Left lung (tissue), 10 donors: ENCODE data around the gene CFTR. TPM values are rescaled to one million over a fixed set of nuclear protein-coding genes. Genes with fewer than 3 reads are reported as not detected.

Source experiments
- ATAC-seq: fragments of 200-7000 bp; cut with Tn5 transposase; one replicate; pipeline ENCODE4 v1.9.1; 2020; ENCODE audit warnings: moderate library complexity
- DNase-seq, 4 donors: peaks; one replicate each; pipeline ENCODE4 v3.0.0-alpha.2; 2013 to 2020
- H3K27ac ChIP-seq, 2 donors: fragments of 200-600 bp; sonication (generic) in 1 of 2; one replicate each; pipeline versions ENCODE4 v1.5.0 to v1.8.0; 2020 to 2021
- H3K27me3 ChIP-seq, 2 donors: fragments of 200-600 bp; sonication (generic) in 1 of 2; one replicate each; pipeline versions ENCODE4 v1.5.0 to v1.8.0; 2020 to 2021
- H3K36me3 ChIP-seq, 2 donors: fragments of 200-600 bp; sonication (generic) in 1 of 2; one replicate each; pipeline versions ENCODE4 v1.5.0 to v1.8.0; 2020 to 2021
- H3K4me1 ChIP-seq, 2 donors: fragments of 200-600 bp; one replicate each; pipeline ENCODE4 v1.8.0; 2021
- H3K4me3 ChIP-seq, 2 donors: fragments of 200-600 bp; sonication (generic) in 1 of 2; one replicate each; pipeline versions ENCODE4 v1.5.0 to v1.8.0; 2020 to 2021; ENCODE audit warnings: mild to moderate bottlenecking in 1 of 2
- H3K9me3 ChIP-seq, 2 donors: fragments of 200-600 bp; sonication (generic) in 1 of 2; one replicate each; pipeline versions ENCODE4 v1.5.0 to v1.8.0; 2020 to 2021
- CTCF ChIP-seq, 2 donors: fragments of 200-600 bp; sonication (generic) in 1 of 2; IDR thresholded peaks; one replicate each; pipeline versions ENCODE4 v1.5.0 to v1.8.0; 2021; ENCODE audit warnings: antibody characterized with exemption in 2 of 2
- intact Hi-C, 2 donors: fragments of 100-400 bp; cut with DNase I; formaldehyde crosslinking; loops; one replicate each; pipeline versions ENCODE4 v1.11.2 to v1.14.2; 2022
- polyA plus RNA-seq, 6 donors: library from polyadenylated mRNA; unstranded; fragments of 120-200 nt; gene quantifications; one replicate each; pipeline ENCODE4 v1.2.1, GENCODE V29; 2013; ENCODE audit not compliant: insufficient read length in 6 of 6
- total RNA-seq, 2 donors: library from RNA; stranded (reverse); fragmentation: NEBNext Ultra II Directional; extraction: Animal tissue kit (Norgen Biotek cat#: 25700); gene quantifications; one replicate each; pipeline ENCODE4 v1.2.1, GENCODE V29; 2021
- donor health status: DM: no; HTN: yes; CAD: no.
- donor health status: DM: no; HTN: no; CAD: no.

The CFTR gene
- total and polyA plus RNA-seq, 8 donors, result 15.4 to 40.6 (median 31.2) TPM

GRCh38 chr7:117470777-117471176 lies 9.0 kb upstream of the CFTR start:
- H3K9me3 ChIP-seq, result no peaks in the 10 kb centered on the region
- no peak overlapping the region for H3K27ac ChIP-seq
- H3K27me3 ChIP-seq, result no peaks in the 10 kb centered on the region
- no peak for TF ChIP-seq CTCF (IDR thresholded peaks at IDR 0.05)
- intact Hi-C loops, result no loop called here
- no peaks in the 10 kb centered on the region for H3K4me1 ChIP-seq
- no peak overlapping the region for H3K4me3 ChIP-seq
- H3K36me3 ChIP-seq, result no peaks in the 10 kb centered on the region
- DNase-seq, result peak in 1 of 4 donors; percentile 32
- no peak for ATAC-seq

GRCh38 chr7:117472335-117472734 lies 7.5 kb upstream of the CFTR start:
- Histone ChIP-seq H3K27me3 (no peaks in the 10 kb centered on the region), H3K4me1 (no peaks in the 10 kb centered on the region), H3K4me3 (no peak overlapping the region), H3K27ac (no peak overlapping the region), H3K36me3 (no peaks in the 10 kb centered on the region), H3K9me3 (no peaks in the 10 kb centered on the region)
- TF ChIP-seq CTCF (IDR thresholded peaks at IDR 0.05), result no peak
- DNase-seq (no peak), ATAC-seq (no peak)
- intact Hi-C loops, result no loop called here

- peaks cover 0 to 37% of the 10 kb centered on the region in 2 donors for H3K27me3 ChIP-seq
- intact Hi-C loops, result no loop called here
- no peaks in the 10 kb centered on the region for H3K36me3 ChIP-seq
Observed at GRCh38 chr7:117476557-117477215, 3.1 kb upstream of the CFTR start.

GRCh38 chr7:117478836-117479224 lies 995 bp upstream of the CFTR start:
- peak; percentile 30 for ATAC-seq
- TF ChIP-seq CTCF (IDR thresholded peaks at IDR 0.05), result no peak
- H3K27ac ChIP-seq, result peak overlapping the region; percentile 26 to 57
- intact Hi-C loops, result no loop called here
- peaks cover 0 to 46% of the 10 kb centered on the region in 2 donors for H3K27me3 ChIP-seq
- no peaks in the 10 kb centered on the region for H3K36me3 ChIP-seq
- no peaks in the 10 kb centered on the region for H3K4me1 ChIP-seq
- H3K4me3 ChIP-seq, result peak overlapping the region; percentile 28 to 40
- DNase-seq, result peak in 1 of 4 donors; percentile 3
- H3K9me3 ChIP-seq, result no peaks in the 10 kb centered on the region

More at GRCh38 chr7:117476557-117477215, 3.1 kb upstream of the CFTR start:
- DNase-seq (no peak), ATAC-seq (no peak)
- H3K27ac ChIP-seq, result no peak overlapping the region
- no peaks in the 10 kb centered on the region for H3K4me1 ChIP-seq
- H3K4me3 ChIP-seq, result no peak overlapping the region
- TF ChIP-seq CTCF (IDR thresholded peaks at IDR 0.05), result no peak
- H3K9me3 ChIP-seq, result no peaks in the 10 kb centered on the region

- no peaks in the 10 kb centered on the region for H3K36me3 ChIP-seq
- H3K9me3 ChIP-seq, result no peaks in the 10 kb centered on the region
- peak overlapping the region; percentile 28 to 40 for H3K4me3 ChIP-seq
- peaks cover 0 to 46% of the 10 kb centered on the region in 2 donors for H3K27me3 ChIP-seq
- no peak for TF ChIP-seq CTCF (IDR thresholded peaks at IDR 0.05)
- H3K27ac ChIP-seq, result no peak overlapping the region
- no peaks in the 10 kb centered on the region for H3K4me1 ChIP-seq
- intact Hi-C loops, result no loop called here
- ATAC-seq, result peak; percentile 41
- no peak for DNase-seq
Observed at GRCh38 chr7:117480055-117480362, 184 bp downstream of the CFTR start.
